Nephron (organoid): ENCODE measurements around the gene ACTC1.
"Not testable (repeated sequence)": the region's sequence is repeated elsewhere in the genome, so short reads cannot be mapped to it uniquely, and the experiment has no call there.

ENCODE experiments used
- H3K27ac Mint-ChIP-seq, 3 experiments: 2 replicates each; pipeline ENCODE4 v1.8.0; 2020; ENCODE audit warnings: mixed read lengths in 3 of 3, mild to moderate bottlenecking in 2 of 3, moderate library complexity in 1 of 3
- H3K27me3 Mint-ChIP-seq: 2 replicates; pipeline ENCODE4 v1.8.0; 2021; ENCODE audit warnings: low read depth, mild to moderate bottlenecking, moderate library complexity, mixed read lengths
- H3K36me3 Mint-ChIP-seq: 2 replicates; pipeline ENCODE4 v1.8.0; 2020; ENCODE audit warnings: low read depth, mixed read lengths
- H3K4me1 Mint-ChIP-seq: 2 replicates; pipeline ENCODE4 v1.8.0; 2020; ENCODE audit warnings: mixed read lengths
- H3K4me3 Mint-ChIP-seq, 3 experiments: 2 replicates each; pipeline ENCODE4 v1.8.0; 2020; ENCODE audit warnings: mild to moderate bottlenecking in 3 of 3, mixed read lengths in 3 of 3, moderate library complexity in 2 of 3
- H3K9me3 Mint-ChIP-seq: 2 replicates; pipeline ENCODE4 v1.8.0; 2020; ENCODE audit warnings: mixed read lengths
- CTCF ChIP-seq, 3 experiments: fragments of 200-600 bp; sonication (generic); IDR thresholded peaks; one replicate each; pipeline ENCODE4 v1.5.0; 2021; ENCODE audit warnings: antibody characterized with exemption in 3 of 3; ENCODE audit not compliant: unreplicated experiment in 3 of 3

The ACTC1 gene

GRCh38 chr15:34812369-34812768 lies 17.0 kb upstream of the ACTC1 start:
- Mint-ChIP-seq H3K27me3 (peaks cover 3% of the 10 kb centered on the region), H3K4me3 (no peak overlapping the region), H3K9me3 (peaks cover 6% of the 10 kb centered on the region), H3K36me3 (no peaks in the 10 kb centered on the region), H3K4me1 (peaks cover 20% of the 10 kb centered on the region), H3K27ac (no peak overlapping the region)
- TF ChIP-seq CTCF (IDR thresholded peaks at IDR 0.05; ENCODE audit: unreplicated experiment in 3 of 3) = no peak

GRCh38 chr15:34810443-34811129 lies 15.2 kb upstream of the ACTC1 start:
- TF ChIP-seq CTCF (IDR thresholded peaks at IDR 0.05; ENCODE audit: unreplicated experiment in 3 of 3) = no peak
- Mint-ChIP-seq H3K27me3 (peaks cover 3% of the 10 kb centered on the region), H3K4me1 (peaks cover 22% of the 10 kb centered on the region), H3K9me3 (peaks cover 12% of the 10 kb centered on the region), H3K27ac (peak overlapping the region in 1 of 3 experiments; percentile 63), H3K36me3 (no peaks in the 10 kb centered on the region), H3K4me3 (no peak overlapping the region)

- H3K9me3 Mint-ChIP-seq = peaks cover 9% of the 10 kb centered on the region
- no peak overlapping the region for H3K4me3 Mint-ChIP-seq
- no peak overlapping the region for H3K27ac Mint-ChIP-seq
- no peaks in the 10 kb centered on the region for H3K27me3 Mint-ChIP-seq
- no peaks in the 10 kb centered on the region for H3K36me3 Mint-ChIP-seq
- no peak for TF ChIP-seq CTCF (IDR thresholded peaks at IDR 0.05; ENCODE audit: unreplicated experiment in 3 of 3)
- H3K4me1 Mint-ChIP-seq = peaks cover 35% of the 10 kb centered on the region
These were observed 13.8 kb upstream of the ACTC1 start for GRCh38 chr15:34809186-34809585.

- H3K4me3 Mint-ChIP-seq = no peak overlapping the region
- H3K4me1 Mint-ChIP-seq = peaks cover 40% of the 10 kb centered on the region
- peaks cover 9% of the 10 kb centered on the region for H3K9me3 Mint-ChIP-seq
- TF ChIP-seq CTCF (IDR thresholded peaks at IDR 0.05; ENCODE audit: unreplicated experiment in 3 of 3) = no peak
- no peaks in the 10 kb centered on the region for H3K36me3 Mint-ChIP-seq
- no peaks in the 10 kb centered on the region for H3K27me3 Mint-ChIP-seq
- H3K27ac Mint-ChIP-seq = no peak overlapping the region
These were observed 12.7 kb upstream of the ACTC1 start for GRCh38 chr15:34808016-34808415.

GRCh38 chr15:34807241-34807640 lies 11.9 kb upstream of the ACTC1 start:
- H3K4me3 Mint-ChIP-seq, H3K36me3 Mint-ChIP-seq, H3K27ac Mint-ChIP-seq, H3K9me3 Mint-ChIP-seq, H3K27me3 Mint-ChIP-seq: not testable (repeated sequence)
- peaks cover 43% of the 10 kb centered on the region for H3K4me1 Mint-ChIP-seq

GRCh38 chr15:34804776-34805175 lies 9.4 kb upstream of the ACTC1 start:
- no peaks in the 10 kb centered on the region for H3K36me3 Mint-ChIP-seq
- H3K27ac Mint-ChIP-seq = peak overlapping the region; percentile 41 to 74 (median 65)
- TF ChIP-seq CTCF (IDR thresholded peaks at IDR 0.05; ENCODE audit: unreplicated experiment in 3 of 3) = no peak
- peaks cover 44% of the 10 kb centered on the region for H3K4me1 Mint-ChIP-seq
- H3K4me3 Mint-ChIP-seq = no peak overlapping the region
- no peaks in the 10 kb centered on the region for H3K27me3 Mint-ChIP-seq
- peaks cover 9% of the 10 kb centered on the region for H3K9me3 Mint-ChIP-seq
